GM11168 (cell line): ENCODE results near the gene UBR4.

Experiments
- in situ Hi-C: fragments of 300-500 bp; cut with MboI; formaldehyde crosslinking; loops from one replicate; pipeline ENCODE4 v1.12.0; 2022; ENCODE audit warnings: low sequenced_read_pairs; ENCODE audit not compliant: unreplicated experiment

UBR4 gene

GRCh38 chr1:19110257-19110927, 99.7 kb downstream of the UBR4 start:
- in situ Hi-C loops: loop anchor here (25.0 kb wide), 1 partner anchor 198 kb away; the partner anchor contains the start of gene ALDH4A1

GRCh38 chr1:19109545-19109944, 100.5 kb downstream of the UBR4 start:
- in situ Hi-C loops: loop anchor here (25.0 kb wide), 1 partner anchor 197 kb away; the partner anchor contains the start of gene ALDH4A1

GRCh38 chr1:19101244-19101643, 108.8 kb downstream of the UBR4 start:
- in situ Hi-C loops: loop anchor here (25.0 kb wide), 1 partner anchor 189 kb away; the partner anchor contains the start of gene ALDH4A1

GRCh38 chr1:19100028-19100427, 110.0 kb downstream of the UBR4 start:
- in situ Hi-C loops: loop anchor here (25.0 kb wide), 1 partner anchor 188 kb away; the partner anchor contains the start of gene ALDH4A1

- in situ Hi-C loops: no loop called here
These were observed 113.1 kb downstream of the UBR4 start for GRCh38 chr1:19096990-19097389.

GRCh38 chr1:19096036-19096833, 113.8 kb downstream of the UBR4 start:
- in situ Hi-C loops: no loop called here

GRCh38 chr1:19091196-19091953, 118.7 kb downstream of the UBR4 start:
- in situ Hi-C loops: no loop called here

GRCh38 chr1:19089524-19089923, 120.5 kb downstream of the UBR4 start:
- in situ Hi-C loops: no loop called here

- in situ Hi-C loops: no loop called here
These were observed 121.2 kb downstream of the UBR4 start for GRCh38 chr1:19088717-19089442.

GRCh38 chr1:19087737-19088594, 122.1 kb downstream of the UBR4 start:
- in situ Hi-C loops: no loop called here

GRCh38 chr1:19087017-19087736, 122.9 kb downstream of the UBR4 start:
- in situ Hi-C loops: no loop called here

GRCh38 chr1:19086176-19086875, 123.7 kb downstream of the UBR4 start:
- in situ Hi-C loops: no loop called here

- in situ Hi-C loops: no loop called here
These were observed 125.8 kb downstream of the UBR4 start for GRCh38 chr1:19084206-19084738.

- in situ Hi-C loops: no loop called here
These were observed 127.0 kb downstream of the UBR4 start for GRCh38 chr1:19083081-19083480.

- in situ Hi-C loops: no loop called here
These were observed 128.7 kb downstream of the UBR4 start for GRCh38 chr1:19081218-19081893.

GRCh38 chr1:19080721-19081120, 129.3 kb downstream of the UBR4 start:
- in situ Hi-C loops: no loop called here
